ENCODE measurements around the gene SLC6A19. TPM values are rescaled to one million over a fixed set of nuclear protein-coding genes. Genes with fewer than 3 reads are reported as not detected.

The SLC6A19 gene
- total and polyA plus RNA-seq, 9 of the 15 experiments (the other 6 are each of a cell fraction or from before 2014, with no cell fraction given): 0.03 to 1.6 (median 0.59) TPM

DNA sequence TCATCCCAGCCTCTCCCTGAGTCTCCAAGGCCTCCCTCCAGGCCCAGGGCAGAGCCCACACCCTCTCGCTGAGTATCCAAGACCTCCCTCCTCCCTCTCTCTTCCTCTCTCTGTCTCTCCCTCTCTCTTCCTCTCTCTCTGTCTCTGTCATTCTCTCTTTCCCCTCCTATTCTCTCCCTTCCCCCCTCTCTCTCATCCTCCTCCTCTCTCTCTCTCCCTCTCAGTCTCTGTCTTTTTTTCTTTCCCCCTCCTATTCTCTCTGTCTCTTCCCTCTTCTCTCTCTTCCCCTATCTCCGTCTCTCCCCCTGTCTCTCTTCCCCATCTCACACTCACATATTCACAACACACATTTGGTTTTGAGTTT, 8.1 kb downstream of the SLC6A19 start:
- BruUV-seq (replicated peaks): no TSS peak
- intact Hi-C loops (cut with micrococcal nuclease): no loop called here
- H3K27me3 ChIP-seq (ENCODE audit: control insufficient read depth in 2 of 2, insufficient read depth in 2 of 2, low read length in 2 of 2): peaks cover 0 to 58% of the 10 kb centered on the region in 2 experiments; a peak in 4 of 5 replicates
- WGBS (ENCODE audit: insufficient coverage, low coverage, missing lambda C conversion rate): 0% methylated on average over 1 of the region's 2 CpGs
- ATAC-seq: no peak; the same call in 2 of the 3 replicates
- H3K4me1 ChIP-seq (replicated peaks in 1 of 2; ENCODE audit: control insufficient read depth in 2 of 2, insufficient read depth in 2 of 2, low read length in 2 of 2): peaks cover 5 to 63% of the 10 kb centered on the region in 2 experiments; a peak in 4 of 5 replicates
- TF ChIP-seq, protein P1, sequence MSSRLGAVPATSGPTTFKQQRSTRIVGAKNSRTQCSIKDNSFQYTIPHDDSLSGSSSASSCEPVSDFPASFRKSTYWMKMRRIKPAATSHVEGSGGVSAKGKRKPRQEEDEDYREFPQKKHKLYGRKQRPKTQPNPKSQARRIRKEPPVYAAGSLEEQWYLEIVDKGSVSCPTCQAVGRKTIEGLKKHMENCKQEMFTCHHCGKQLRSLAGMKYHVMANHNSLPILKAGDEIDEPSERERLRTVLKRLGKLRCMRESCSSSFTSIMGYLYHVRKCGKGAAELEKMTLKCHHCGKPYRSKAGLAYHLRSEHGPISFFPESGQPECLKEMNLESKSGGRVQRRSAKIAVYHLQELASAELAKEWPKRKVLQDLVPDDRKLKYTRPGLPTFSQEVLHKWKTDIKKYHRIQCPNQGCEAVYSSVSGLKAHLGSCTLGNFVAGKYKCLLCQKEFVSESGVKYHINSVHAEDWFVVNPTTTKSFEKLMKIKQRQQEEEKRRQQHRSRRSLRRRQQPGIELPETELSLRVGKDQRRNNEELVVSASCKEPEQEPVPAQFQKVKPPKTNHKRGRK (tag; IDR thresholded peaks at IDR 0.05): peak; percentile 35; the same call in 1 of the 2 replicates
- TF ChIP-seq, protein P2, sequence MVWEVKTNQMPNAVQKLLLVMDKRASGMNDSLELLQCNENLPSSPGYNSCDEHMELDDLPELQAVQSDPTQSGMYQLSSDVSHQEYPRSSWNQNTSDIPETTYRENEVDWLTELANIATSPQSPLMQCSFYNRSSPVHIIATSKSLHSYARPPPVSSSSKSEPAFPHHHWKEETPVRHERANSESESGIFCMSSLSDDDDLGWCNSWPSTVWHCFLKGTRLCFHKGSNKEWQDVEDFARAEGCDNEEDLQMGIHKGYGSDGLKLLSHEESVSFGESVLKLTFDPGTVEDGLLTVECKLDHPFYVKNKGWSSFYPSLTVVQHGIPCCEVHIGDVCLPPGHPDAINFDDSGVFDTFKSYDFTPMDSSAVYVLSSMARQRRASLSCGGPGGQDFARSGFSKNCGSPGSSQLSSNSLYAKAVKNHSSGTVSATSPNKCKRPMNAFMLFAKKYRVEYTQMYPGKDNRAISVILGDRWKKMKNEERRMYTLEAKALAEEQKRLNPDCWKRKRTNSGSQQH (CRISPR knock-in tag; IDR thresholded peaks at IDR 0.05): peak; percentile 67; the same call in 1 of the 2 replicates
- TF ChIP-seq, protein P3, sequence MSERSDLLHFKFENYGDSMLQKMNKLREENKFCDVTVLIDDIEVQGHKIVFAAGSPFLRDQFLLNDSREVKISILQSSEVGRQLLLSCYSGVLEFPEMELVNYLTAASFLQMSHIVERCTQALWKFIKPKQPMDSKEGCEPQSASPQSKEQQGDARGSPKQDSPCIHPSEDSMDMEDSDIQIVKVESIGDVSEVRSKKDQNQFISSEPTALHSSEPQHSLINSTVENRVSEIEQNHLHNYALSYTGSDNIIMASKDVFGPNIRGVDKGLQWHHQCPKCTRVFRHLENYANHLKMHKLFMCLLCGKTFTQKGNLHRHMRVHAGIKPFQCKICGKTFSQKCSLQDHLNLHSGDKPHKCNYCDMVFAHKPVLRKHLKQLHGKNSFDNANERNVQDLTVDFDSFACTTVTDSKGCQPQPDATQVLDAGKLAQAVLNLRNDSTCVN (CRISPR knock-in tag; IDR thresholded peaks at IDR 0.05): peak; percentile 68
- TF ChIP-seq, protein P4, sequence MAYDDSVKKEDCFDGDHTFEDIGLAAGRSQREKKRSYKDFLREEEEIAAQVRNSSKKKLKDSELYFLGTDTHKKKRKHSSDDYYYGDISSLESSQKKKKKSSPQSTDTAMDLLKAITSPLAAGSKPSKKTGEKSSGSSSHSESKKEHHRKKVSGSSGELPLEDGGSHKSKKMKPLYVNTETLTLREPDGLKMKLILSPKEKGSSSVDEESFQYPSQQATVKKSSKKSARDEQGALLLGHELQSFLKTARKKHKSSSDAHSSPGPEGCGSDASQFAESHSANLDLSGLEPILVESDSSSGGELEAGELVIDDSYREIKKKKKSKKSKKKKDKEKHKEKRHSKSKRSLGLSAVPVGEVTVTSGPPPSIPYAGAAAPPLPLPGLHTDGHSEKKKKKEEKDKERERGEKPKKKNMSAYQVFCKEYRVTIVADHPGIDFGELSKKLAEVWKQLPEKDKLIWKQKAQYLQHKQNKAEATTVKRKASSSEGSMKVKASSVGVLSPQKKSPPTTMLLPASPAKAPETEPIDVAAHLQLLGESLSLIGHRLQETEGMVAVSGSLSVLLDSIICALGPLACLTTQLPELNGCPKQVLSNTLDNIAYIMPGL (CRISPR knock-in tag; IDR thresholded peaks at IDR 0.05): no peak
- TF ChIP-seq, protein P5, sequence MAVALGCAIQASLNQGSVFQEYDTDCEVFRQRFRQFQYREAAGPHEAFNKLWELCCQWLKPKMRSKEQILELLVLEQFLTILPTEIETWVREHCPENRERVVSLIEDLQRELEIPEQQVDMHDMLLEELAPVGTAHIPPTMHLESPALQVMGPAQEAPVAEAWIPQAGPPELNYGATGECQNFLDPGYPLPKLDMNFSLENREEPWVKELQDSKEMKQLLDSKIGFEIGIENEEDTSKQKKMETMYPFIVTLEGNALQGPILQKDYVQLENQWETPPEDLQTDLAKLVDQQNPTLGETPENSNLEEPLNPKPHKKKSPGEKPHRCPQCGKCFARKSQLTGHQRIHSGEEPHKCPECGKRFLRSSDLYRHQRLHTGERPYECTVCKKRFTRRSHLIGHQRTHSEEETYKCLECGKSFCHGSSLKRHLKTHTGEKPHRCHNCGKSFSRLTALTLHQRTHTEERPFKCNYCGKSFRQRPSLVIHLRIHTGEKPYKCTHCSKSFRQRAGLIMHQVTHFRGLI (CRISPR knock-in tag; IDR thresholded peaks at IDR 0.05): no peak
- peak; percentile 42; the same call in 1 of the 2 replicates for TF ChIP-seq ELF4 (CRISPR knock-in tag; IDR thresholded peaks at IDR 0.05)
- TF ChIP-seq, protein P6, sequence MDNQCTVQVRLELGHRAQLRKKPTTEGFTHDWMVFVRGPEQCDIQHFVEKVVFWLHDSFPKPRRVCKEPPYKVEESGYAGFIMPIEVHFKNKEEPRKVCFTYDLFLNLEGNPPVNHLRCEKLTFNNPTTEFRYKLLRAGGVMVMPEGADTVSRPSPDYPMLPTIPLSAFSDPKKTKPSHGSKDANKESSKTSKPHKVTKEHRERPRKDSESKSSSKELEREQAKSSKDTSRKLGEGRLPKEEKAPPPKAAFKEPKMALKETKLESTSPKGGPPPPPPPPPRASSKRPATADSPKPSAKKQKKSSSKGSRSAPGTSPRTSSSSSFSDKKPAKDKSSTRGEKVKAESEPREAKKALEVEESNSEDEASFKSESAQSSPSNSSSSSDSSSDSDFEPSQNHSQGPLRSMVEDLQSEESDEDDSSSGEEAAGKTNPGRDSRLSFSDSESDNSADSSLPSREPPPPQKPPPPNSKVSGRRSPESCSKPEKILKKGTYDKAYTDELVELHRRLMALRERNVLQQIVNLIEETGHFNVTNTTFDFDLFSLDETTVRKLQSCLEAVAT (IDR thresholded peaks at IDR 0.05): 0 out of 4 replicates have a peak, but pooled peaks of 1 of the 2 experiments have one; percentile 24
- H3K9me1 ChIP-seq (ENCODE audit: control insufficient read depth, insufficient read depth, low read length): no peaks in the 10 kb centered on the region
- H3K4me2 ChIP-seq (ENCODE audit: insufficient read depth, low read length): no peak overlapping the region
- DNase-seq (ENCODE audit: extremely low read depth in 1 of 4, low spot score in 3 of 4): no peak
- peaks cover 10% of the 10 kb centered on the region; the same call in 1 of the 2 replicates for H4K20me1 ChIP-seq (replicated peaks; ENCODE audit: control insufficient read depth, insufficient read depth, low read length)
- H3K27ac ChIP-seq (ENCODE audit: extremely low read depth, low read depth, low read length): no peak overlapping the region
- no peaks in the 10 kb centered on the region for H3K79me2 ChIP-seq (ENCODE audit: control insufficient read depth, insufficient read depth, low read length)
- no peak for FAIRE-seq
- ChIA-PET POLR2A (no interaction called here), CTCF (ENCODE audit: low intra/inter-chr PET ratio) (interaction anchor here (0.6 to 0.7 kb wide), 3 partner anchors 51 to 926 kb away, joined by 3 to 6 read pairs (median 3); no protein-coding TSS in a partner anchor)
- H3K9ac ChIP-seq (ENCODE audit: insufficient read depth in 1 of 2, low read depth in 2 of 2, low read length in 2 of 2): no peak overlapping the region
- H2AFZ ChIP-seq (ENCODE audit: low read depth, low read length): no peak overlapping the region
- H3K9me3 ChIP-seq (replicated peaks; ENCODE audit: control insufficient read depth, insufficient read depth, low read depth, low read length): no peaks in the 10 kb centered on the region; the same call in 1 of the 2 replicates
- H3K4me3 ChIP-seq: no peak overlapping the region
- in situ Hi-C loops (cut with MboI): loop anchor here (5.0 kb wide), 1 partner anchor 37 kb away; no protein-coding TSS in a partner anchor
- H3K36me3 ChIP-seq (ENCODE audit: control insufficient read depth, insufficient read depth, low read length): no peaks in the 10 kb centered on the region

Measured in K562 (cell line).